CD14-positive monocyte (primary cell): ENCODE data around the gene CSPG4. TPM values are rescaled to one million over a fixed set of nuclear protein-coding genes. Genes with fewer than 3 reads are reported as not detected.
A peak's percentile ranks its signal among the peaks of the same experiment; 100 is the strongest.

Experiments
- DNase-seq, 3 donors: peaks; one replicate each; pipeline ENCODE4 v3.0.0-alpha.2; 2011 to 2022
- H2AFZ ChIP-seq: 2 replicates; pipeline ENCODE4 v1.6.0; 2012; ENCODE audit warnings: mild to moderate bottlenecking, low read depth, low read length, inconsistent platforms; ENCODE audit not compliant: insufficient read depth, poor library complexity, severe bottlenecking
- H3K27ac ChIP-seq, 2 donors: 1 replicate in 1 of 2; 2 replicates in 1 of 2; pipeline ENCODE4 v1.5.1; 2012 to 2013; ENCODE audit warnings: low read length in 2 of 2, control low read depth in 1 of 2, inconsistent platforms in 1 of 2, low read depth in 1 of 2, mild to moderate bottlenecking in 1 of 2
- H3K27me3 ChIP-seq, 2 donors: one replicate each; pipeline versions ENCODE4 v1.6.0 to v1.6.1; 2011 to 2013; ENCODE audit warnings: low read length in 2 of 2; ENCODE audit not compliant: control insufficient read depth in 2 of 2, insufficient read depth in 2 of 2
- H3K36me3 ChIP-seq, 2 donors: replicated peaks in 1 of 2; 1 replicate in 1 of 2; 2 replicates in 1 of 2; pipeline versions ENCODE4 v1.5.1 to v1.6.1; 2012 to 2013; ENCODE audit warnings: low read length in 2 of 2, control low read depth in 1 of 2, inconsistent platforms in 1 of 2, mild to moderate bottlenecking in 1 of 2; ENCODE audit not compliant: insufficient read depth in 2 of 2, control insufficient read depth in 1 of 2
- H3K4me1 ChIP-seq, 2 donors: 1 replicate in 1 of 2; 2 replicates in 1 of 2; pipeline versions ENCODE4 v1.5.1 to v1.6.1; 2012 to 2013; ENCODE audit warnings: low read length in 2 of 2, control low read depth in 1 of 2, inconsistent platforms in 1 of 2, mild to moderate bottlenecking in 1 of 2, moderate library complexity in 1 of 2; ENCODE audit not compliant: insufficient read depth in 2 of 2, control insufficient read depth in 1 of 2
- H3K4me2 ChIP-seq: replicated peaks from 2 replicates; pipeline ENCODE3; 2012; ENCODE audit warnings: low read length, moderate library complexity, mild to moderate bottlenecking; ENCODE audit not compliant: poor library complexity, severe bottlenecking; ENCODE audit errors: extremely low read depth
- H3K4me3 ChIP-seq, 3 experiments: fragments of 200-600 bp in 1 of 3; sonication (generic) in 1 of 3; replicated peaks in 1 of 3; 1 replicate in 2 of 3; 2 replicates in 1 of 3; pipeline ENCODE4 v1.5.1; 2011 to 2013; ENCODE audit warnings: low read length in 3 of 3, mild to moderate bottlenecking in 3 of 3, control low read depth in 2 of 3, low read depth in 2 of 3, inconsistent platforms in 1 of 3, moderate library complexity in 1 of 3
- H3K79me2 ChIP-seq: 2 replicates; pipeline ENCODE4 v1.6.0; 2012; ENCODE audit warnings: mild to moderate bottlenecking, control low read depth, inconsistent platforms, low read length, moderate library complexity; ENCODE audit not compliant: insufficient read depth
- H3K9ac ChIP-seq: 2 replicates; pipeline ENCODE4 v1.6.0; 2017; ENCODE audit warnings: low read length, mild to moderate bottlenecking; ENCODE audit not compliant: insufficient read depth, poor library complexity, severe bottlenecking
- H3K9me3 ChIP-seq, 2 donors: replicated peaks in 1 of 2; 1 replicate in 1 of 2; 2 replicates in 1 of 2; pipeline versions ENCODE4 v1.5.1 to v1.6.1; 2012 to 2013; ENCODE audit warnings: low read length in 2 of 2, control low read depth in 1 of 2; ENCODE audit not compliant: control insufficient read depth in 1 of 2, insufficient read depth in 1 of 2
- H4K20me1 ChIP-seq: 2 replicates; pipeline ENCODE4 v1.6.0; 2012; ENCODE audit warnings: mild to moderate bottlenecking, low read length, control low read depth, moderate library complexity; ENCODE audit not compliant: insufficient read depth
- H3K27ac Mint-ChIP-seq, 7 donors: one replicate each; pipeline ENCODE4 v1.8.0; 2020; ENCODE audit warnings: mild to moderate bottlenecking in 7 of 7, mixed read lengths in 7 of 7, moderate library complexity in 6 of 7, inconsistent platforms in 2 of 7
- H3K27me3 Mint-ChIP-seq, 3 donors: one replicate each; pipeline ENCODE4 v1.8.0; 2021 to 2022; ENCODE audit warnings: low read depth in 3 of 3, mild to moderate bottlenecking in 3 of 3, mixed read lengths in 3 of 3, moderate library complexity in 3 of 3, inconsistent platforms in 1 of 3
- H3K36me3 Mint-ChIP-seq, 2 donors: one replicate each; pipeline ENCODE4 v1.8.0; 2020; ENCODE audit warnings: mixed read lengths in 2 of 2, inconsistent platforms in 1 of 2, mild to moderate bottlenecking in 1 of 2
- H3K4me1 Mint-ChIP-seq: one replicate; pipeline ENCODE4 v1.8.0; 2020; ENCODE audit warnings: mild to moderate bottlenecking, mixed read lengths
- H3K4me3 Mint-ChIP-seq, 2 donors: one replicate each; pipeline ENCODE4 v1.8.0; 2020; ENCODE audit warnings: mild to moderate bottlenecking in 2 of 2, mixed read lengths in 2 of 2, moderate library complexity in 1 of 2
- H3K9me3 Mint-ChIP-seq, 7 donors: one replicate each; pipeline ENCODE4 v1.8.0; 2020 to 2022; ENCODE audit warnings: mixed read lengths in 7 of 7, mild to moderate bottlenecking in 6 of 7, moderate library complexity in 6 of 7, inconsistent platforms in 2 of 7
- CTCF ChIP-seq: fragments of 200-600 bp; IDR thresholded peaks from one replicate; pipeline ENCODE4 v1.8.0; 2022; ENCODE audit warnings: antibody characterized with exemption, mild to moderate bottlenecking
- WGBS: methylation state at CpG from one replicate; pipeline ENCODE4 v1.1.5; 2013; ENCODE audit warnings: missing lambda C conversion rate; ENCODE audit not compliant: insufficient coverage; 5-methylcytosine and 5-hydroxymethylcytosine counted together
- intact Hi-C, 2 donors: fragments of 100-400 bp; cut with micrococcal nuclease; formaldehyde crosslinking; loops; one replicate each; pipeline versions ENCODE4 v1.15.0 to v1.15.1; 2023
- polyA plus RNA-seq, 3 donors: library from polyadenylated mRNA; depleted of rRNA in 1 of 3; unstranded in 2 of 3; stranded (reverse) in 1 of 3; fragments of 300-500 nt in 2 of 3; fragments of >200 nt in 1 of 3; fragmentation: Illumina TruSeq in 2 of 3; gene quantifications; 1 replicate in 2 of 3; 2 replicates in 1 of 3; pipeline ENCODE4 v1.2.3, GENCODE V29; 2012 to 2021

The CSPG4 gene
- polyA plus RNA-seq, 3 donors = not detected

GRCh38 chr15:75648156-75649000, 64.3 kb downstream of the CSPG4 start:
- Histone ChIP-seq H3K27me3 (peaks cover 0 to 8% of the 10 kb centered on the region in 2 donors), H2AFZ (peak overlapping the region; percentile 98), H3K9me3 (no peaks in the 10 kb centered on the region), H4K20me1 (peaks cover 21% of the 10 kb centered on the region), H3K36me3 (peaks cover 0 to 11% of the 10 kb centered on the region in 2 donors), H3K4me1 (peaks cover 34 to 61% of the 10 kb centered on the region in 2 donors), H3K79me2 (no peaks in the 10 kb centered on the region), H3K27ac (peak overlapping the region in 1 of 2 donors; percentile 75), H3K4me2 (peak overlapping the region; percentile 97), H3K4me3 (peak overlapping the region; percentile 81 to 98 (median 88)), H3K9ac (peak overlapping the region; percentile 71)
- Mint-ChIP-seq H3K9me3 (peaks cover 0 to 4% (median 0%) of the 10 kb centered on the region in 7 donors), H3K27ac (peak overlapping the region in 5 of 7 donors; percentile 49 to 81 (median 61)), H3K4me3 (peak overlapping the region; percentile 96 to 98), H3K36me3 (peaks cover 21 to 22% of the 10 kb centered on the region in 2 donors), H3K27me3 (peaks cover 12 to 21% (median 21%) of the 10 kb centered on the region in 3 donors), H3K4me1 (peaks cover 56% of the 10 kb centered on the region)
- 14% methylated on average over 26 of the region's 34 CpGs for WGBS
- no peak for TF ChIP-seq CTCF
- no peak for DNase-seq
- intact Hi-C loops = no loop called here

- Histone ChIP-seq H3K4me3 (peak within 1 kb of the TSS; percentile 81 to 98 (median 88)), H3K79me2 (no peaks in the 10 kb centered on the region), H4K20me1 (peaks cover 16% of the 10 kb centered on the region), H3K27me3 (peaks cover 0 to 8% of the 10 kb centered on the region in 2 donors), H3K27ac (peak within 1 kb of the TSS; percentile 29 to 75), H3K4me2 (peak within 1 kb of the TSS; percentile 97), H2AFZ (peak within 1 kb of the TSS; percentile 98), H3K36me3 (peaks cover 0 to 11% of the 10 kb centered on the region in 2 donors), H3K9me3 (no peaks in the 10 kb centered on the region), H3K9ac (peak within 1 kb of the TSS; percentile 71), H3K4me1 (peaks cover 34 to 61% of the 10 kb centered on the region in 2 donors)
- H3K27ac Mint-ChIP-seq = peak within 1 kb of the TSS; percentile 49 to 81 (median 69)
- peak; percentile 45 for TF ChIP-seq CTCF
- intact Hi-C loops = loop anchor here in 1 of 2 donors (2.0 kb wide), 1 partner anchor 71 kb away; no protein-coding TSS in a partner anchor
- peaks cover 12 to 22% (median 21%) of the 10 kb centered on the region in 3 donors for H3K27me3 Mint-ChIP-seq
- WGBS = under 1% methylated on average over 69 of the region's 76 CpGs
- peak within 1 kb of the TSS; percentile 96 to 98 for H3K4me3 Mint-ChIP-seq
- peak in 2 of 3 donors; percentile 40 to 53 for DNase-seq
- peaks cover 21% of the 10 kb centered on the region in 2 donors for H3K36me3 Mint-ChIP-seq
- peaks cover 54% of the 10 kb centered on the region for H3K4me1 Mint-ChIP-seq
- H3K9me3 Mint-ChIP-seq = peaks cover 0 to 4% (median 0%) of the 10 kb centered on the region in 7 donors
Measured at GRCh38 chr15:75647370-75648155, 65.1 kb downstream of the CSPG4 start, which contains the start of gene SNX33. Gene SNX33, plus strand, starts transcription at chr15:75647912. Its CDS starts 1,191 bp downstream, at chr15:75649103.
